K562 (cell line): ENCODE results near the gene TNFRSF6B.

ENCODE experiments used
- PCBP1 ChIP-seq: fragments of 200-400 bp; formaldehyde crosslinking; IDR thresholded peaks from 2 replicates; pipeline ENCODE4 v1.6.1; 2018; ENCODE audit warnings: mild to moderate bottlenecking, low read depth, low read length; ENCODE audit not compliant: poor library complexity, severe bottlenecking
- POLR2A ChIP-seq: fragments of 450-650 bp; conservative IDR thresholded peaks from 2 replicates; pipeline ENCODE4 v1.6.1; 2016
- ZNF239 ChIP-seq: fragments of 250-450 bp; sonication (Bioruptor Pico); IDR thresholded peaks from 2 replicates; pipeline ENCODE4 v1.4.0; 2020; ENCODE audit warnings: mild to moderate bottlenecking
- TF ChIP-seq, protein P1 (sequence below): sonication (generic); formaldehyde crosslinking; IDR thresholded peaks from 2 replicates; pipeline ENCODE4 v1.9.0; 2022; ENCODE audit warnings: mild to moderate bottlenecking, missing genetic modification reagents
- TF ChIP-seq, protein P2 (sequence below), 2 experiments: fragments of 450-650 bp; formaldehyde crosslinking in 1 of 2; IDR thresholded peaks; 2 replicates each; pipeline versions ENCODE4 v1.4.0 to v1.6.1; 2014 to 2020; ENCODE audit warnings: mild to moderate bottlenecking in 2 of 2, borderline replicate concordance in 1 of 2, low read depth in 1 of 2
- TF ChIP-seq, protein P3 (sequence below), 2 experiments: IDR thresholded peaks; 2 replicates each; pipeline ENCODE4 v1.6.1; 2011; ENCODE audit warnings: borderline replicate concordance in 1 of 2, control low read depth in 1 of 2, low read depth in 1 of 2, low read length in 1 of 2, mild to moderate bottlenecking in 1 of 2, mixed read lengths in 1 of 2, moderate library complexity in 1 of 2; ENCODE audit not compliant: insufficient read depth in 1 of 2, insufficient read length in 1 of 2, poor library complexity in 1 of 2, severe bottlenecking in 1 of 2; ENCODE audit errors: extremely low read depth in 1 of 2
- TF ChIP-seq, protein P4 (sequence below), 3 experiments: IDR thresholded peaks in 2 of 3; conservative IDR thresholded peaks in 1 of 3; 2 replicates each; pipeline ENCODE4 v1.5.1; 2011 to 2012; ENCODE audit warnings: low read length in 3 of 3, mild to moderate bottlenecking in 3 of 3, control low read depth in 2 of 3, improper control_type of control experiment in 1 of 3, inconsistent platforms in 1 of 3, low read depth in 1 of 3, mixed read lengths in 1 of 3, moderate library complexity in 1 of 3; ENCODE audit not compliant: insufficient read depth in 2 of 3

DNA sequence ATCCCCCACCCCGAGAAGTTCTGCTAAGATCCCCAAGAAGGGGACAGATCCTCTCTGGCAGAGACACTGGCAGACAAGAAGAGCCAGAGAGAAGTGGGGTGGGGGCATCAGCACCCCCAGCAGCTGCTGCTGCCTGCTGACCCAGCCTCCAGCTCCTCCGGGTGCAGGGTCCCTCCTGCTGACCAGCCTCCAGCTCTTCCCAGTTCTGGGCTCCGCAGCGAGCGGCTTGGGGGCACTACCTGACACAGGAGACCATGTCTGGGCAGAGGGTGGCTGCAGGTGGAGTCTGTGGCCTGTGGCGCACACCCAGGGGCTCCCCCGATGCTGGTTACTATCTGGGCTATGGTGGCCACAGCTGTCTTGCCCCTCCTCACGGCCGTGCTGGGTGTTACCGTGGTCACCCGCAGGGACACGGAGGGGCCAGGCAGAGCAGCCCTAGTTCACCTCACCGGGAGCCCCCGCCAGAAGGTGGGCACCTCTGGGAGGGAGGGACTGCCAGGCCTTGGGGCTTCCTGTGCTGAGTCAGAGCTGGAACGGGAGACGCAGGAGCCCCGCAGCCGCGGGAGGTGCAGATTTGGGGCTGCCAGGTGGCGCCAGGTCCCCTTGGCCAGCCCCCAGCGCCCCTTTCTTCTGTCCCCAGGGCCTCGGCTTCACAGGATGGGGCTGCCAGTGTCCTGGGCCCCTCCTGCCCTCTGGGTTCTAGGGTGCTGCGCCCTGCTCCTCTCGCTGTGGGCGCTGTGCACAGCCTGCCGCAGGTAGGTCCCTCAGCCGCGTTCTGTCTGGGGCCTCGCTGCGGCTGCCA, 40.6 kb downstream of the TNFRSF6B start:
- TF ChIP-seq, protein P1, sequence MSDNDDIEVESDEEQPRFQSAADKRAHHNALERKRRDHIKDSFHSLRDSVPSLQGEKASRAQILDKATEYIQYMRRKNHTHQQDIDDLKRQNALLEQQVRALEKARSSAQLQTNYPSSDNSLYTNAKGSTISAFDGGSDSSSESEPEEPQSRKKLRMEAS (CRISPR knock-in tag), result no peak
- TF ChIP-seq, protein P2, sequence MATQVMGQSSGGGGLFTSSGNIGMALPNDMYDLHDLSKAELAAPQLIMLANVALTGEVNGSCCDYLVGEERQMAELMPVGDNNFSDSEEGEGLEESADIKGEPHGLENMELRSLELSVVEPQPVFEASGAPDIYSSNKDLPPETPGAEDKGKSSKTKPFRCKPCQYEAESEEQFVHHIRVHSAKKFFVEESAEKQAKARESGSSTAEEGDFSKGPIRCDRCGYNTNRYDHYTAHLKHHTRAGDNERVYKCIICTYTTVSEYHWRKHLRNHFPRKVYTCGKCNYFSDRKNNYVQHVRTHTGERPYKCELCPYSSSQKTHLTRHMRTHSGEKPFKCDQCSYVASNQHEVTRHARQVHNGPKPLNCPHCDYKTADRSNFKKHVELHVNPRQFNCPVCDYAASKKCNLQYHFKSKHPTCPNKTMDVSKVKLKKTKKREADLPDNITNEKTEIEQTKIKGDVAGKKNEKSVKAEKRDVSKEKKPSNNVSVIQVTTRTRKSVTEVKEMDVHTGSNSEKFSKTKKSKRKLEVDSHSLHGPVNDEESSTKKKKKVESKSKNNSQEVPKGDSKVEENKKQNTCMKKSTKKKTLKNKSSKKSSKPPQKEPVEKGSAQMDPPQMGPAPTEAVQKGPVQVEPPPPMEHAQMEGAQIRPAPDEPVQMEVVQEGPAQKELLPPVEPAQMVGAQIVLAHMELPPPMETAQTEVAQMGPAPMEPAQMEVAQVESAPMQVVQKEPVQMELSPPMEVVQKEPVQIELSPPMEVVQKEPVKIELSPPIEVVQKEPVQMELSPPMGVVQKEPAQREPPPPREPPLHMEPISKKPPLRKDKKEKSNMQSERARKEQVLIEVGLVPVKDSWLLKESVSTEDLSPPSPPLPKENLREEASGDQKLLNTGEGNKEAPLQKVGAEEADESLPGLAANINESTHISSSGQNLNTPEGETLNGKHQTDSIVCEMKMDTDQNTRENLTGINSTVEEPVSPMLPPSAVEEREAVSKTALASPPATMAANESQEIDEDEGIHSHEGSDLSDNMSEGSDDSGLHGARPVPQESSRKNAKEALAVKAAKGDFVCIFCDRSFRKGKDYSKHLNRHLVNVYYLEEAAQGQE (IDR thresholded peaks at IDR 0.05; ENCODE audit: borderline replicate concordance), result no peak
- TF ChIP-seq, protein P2 (CRISPR knock-in tag; IDR thresholded peaks at IDR 0.05; ENCODE audit: low read depth), result no peak
- TF ChIP-seq, protein P3, sequence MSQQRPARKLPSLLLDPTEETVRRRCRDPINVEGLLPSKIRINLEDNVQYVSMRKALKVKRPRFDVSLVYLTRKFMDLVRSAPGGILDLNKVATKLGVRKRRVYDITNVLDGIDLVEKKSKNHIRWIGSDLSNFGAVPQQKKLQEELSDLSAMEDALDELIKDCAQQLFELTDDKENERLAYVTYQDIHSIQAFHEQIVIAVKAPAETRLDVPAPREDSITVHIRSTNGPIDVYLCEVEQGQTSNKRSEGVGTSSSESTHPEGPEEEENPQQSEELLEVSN (IDR thresholded peaks at IDR 0.05; ENCODE audit: borderline replicate concordance in 1 of 2, extremely low read depth in 1 of 2, insufficient read depth in 1 of 2, insufficient read length in 1 of 2, low read depth in 1 of 2, low read length in 1 of 2, poor library complexity in 1 of 2, severe bottlenecking in 1 of 2), result no peak
- no peak for TF ChIP-seq ZNF239 (CRISPR knock-in tag)
- TF ChIP-seq, protein P4, sequence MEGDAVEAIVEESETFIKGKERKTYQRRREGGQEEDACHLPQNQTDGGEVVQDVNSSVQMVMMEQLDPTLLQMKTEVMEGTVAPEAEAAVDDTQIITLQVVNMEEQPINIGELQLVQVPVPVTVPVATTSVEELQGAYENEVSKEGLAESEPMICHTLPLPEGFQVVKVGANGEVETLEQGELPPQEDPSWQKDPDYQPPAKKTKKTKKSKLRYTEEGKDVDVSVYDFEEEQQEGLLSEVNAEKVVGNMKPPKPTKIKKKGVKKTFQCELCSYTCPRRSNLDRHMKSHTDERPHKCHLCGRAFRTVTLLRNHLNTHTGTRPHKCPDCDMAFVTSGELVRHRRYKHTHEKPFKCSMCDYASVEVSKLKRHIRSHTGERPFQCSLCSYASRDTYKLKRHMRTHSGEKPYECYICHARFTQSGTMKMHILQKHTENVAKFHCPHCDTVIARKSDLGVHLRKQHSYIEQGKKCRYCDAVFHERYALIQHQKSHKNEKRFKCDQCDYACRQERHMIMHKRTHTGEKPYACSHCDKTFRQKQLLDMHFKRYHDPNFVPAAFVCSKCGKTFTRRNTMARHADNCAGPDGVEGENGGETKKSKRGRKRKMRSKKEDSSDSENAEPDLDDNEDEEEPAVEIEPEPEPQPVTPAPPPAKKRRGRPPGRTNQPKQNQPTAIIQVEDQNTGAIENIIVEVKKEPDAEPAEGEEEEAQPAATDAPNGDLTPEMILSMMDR (IDR thresholded peaks at IDR 0.05 in 2 of 3, conservative IDR thresholded peaks at IDR 0.05 in 1 of 3; ENCODE audit: insufficient read depth in 2 of 3, low read depth in 1 of 3, low read length in 3 of 3), result no peak
- no peak for TF ChIP-seq POLR2A
- TF ChIP-seq PCBP1, result no peak
